HG03060 (cell line): Measurements from ENCODE around the gene CUL9.

ENCODE experiments used
- ATAC-seq: cut with Tn5 transposase; IDR thresholded peaks from one replicate; pipeline ENCODE4 v1.9.1; 2021; ENCODE audit warnings: low read depth, moderate number of reproducible peaks; ENCODE audit not compliant: unreplicated experiment

CUL9 gene

DNA sequence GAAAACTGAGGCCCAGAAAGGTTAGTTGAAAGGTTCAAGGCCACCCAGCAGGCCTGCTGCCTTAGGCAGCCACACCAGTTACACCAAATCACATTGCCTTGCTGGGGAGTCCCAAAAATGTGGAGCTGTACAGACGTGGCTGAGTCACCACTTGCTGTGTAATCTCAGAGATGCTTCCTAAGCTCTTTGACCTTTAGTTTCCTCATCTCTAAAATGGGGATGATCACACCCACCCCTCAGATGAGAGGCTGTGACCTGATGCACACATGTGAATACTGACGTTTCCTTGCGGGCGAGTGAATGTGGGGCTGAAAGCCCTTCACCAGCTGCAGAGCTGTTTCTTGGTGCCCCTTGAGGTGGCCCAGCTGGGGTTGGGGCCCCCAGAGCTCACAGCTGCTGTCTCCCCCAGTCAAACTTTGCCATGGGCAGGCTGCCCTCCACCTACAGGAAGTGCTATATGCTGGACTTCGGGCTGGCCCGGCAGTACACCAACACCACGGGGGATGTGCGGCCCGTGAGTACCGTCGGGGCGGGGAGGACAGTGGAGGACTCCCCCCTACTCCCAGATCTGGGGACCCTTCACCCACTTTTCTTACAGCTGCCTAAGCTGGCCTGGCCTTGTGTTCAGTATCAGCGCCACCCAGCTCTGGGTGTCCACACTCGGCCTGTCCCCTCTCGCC is 72.3 kb downstream of the CUL9 start:
- no peak for ATAC-seq

- no peak for ATAC-seq
Measured at GRCh38 chr6:43254846-43255245, 72.8 kb downstream of the CUL9 start.

DNA sequence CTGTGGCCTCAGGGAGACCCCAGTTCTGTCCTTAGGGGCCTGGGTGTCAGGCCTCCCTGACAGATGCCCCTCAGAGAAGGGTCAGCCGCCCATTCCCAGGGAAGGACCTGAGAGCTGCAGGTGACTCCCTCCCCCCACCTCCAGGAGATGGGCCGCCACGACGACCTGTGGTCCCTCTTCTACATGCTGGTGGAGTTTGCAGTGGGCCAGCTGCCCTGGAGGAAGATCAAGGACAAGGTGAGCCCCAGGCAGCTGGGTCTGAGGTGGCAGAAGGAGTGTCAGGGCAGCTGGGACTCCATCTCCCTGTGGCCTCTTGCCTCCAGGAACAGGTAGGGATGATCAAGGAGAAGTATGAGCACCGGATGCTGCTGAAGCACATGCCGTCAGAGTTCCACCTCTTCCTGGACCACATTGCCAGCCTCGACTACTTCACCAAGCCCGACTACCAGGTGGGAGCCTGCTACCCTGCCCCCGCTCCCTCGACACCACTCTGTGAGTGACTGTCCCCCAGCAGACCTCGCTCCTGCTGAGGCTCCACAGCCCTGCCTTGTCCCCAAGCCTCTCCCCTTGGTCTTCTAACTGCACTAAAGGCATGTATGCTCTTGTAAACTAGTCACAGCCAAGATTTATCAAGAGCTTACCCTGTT is 73.5 kb downstream of the CUL9 start:
- no peak for ATAC-seq

- ATAC-seq: no peak
Measured at GRCh38 chr6:43256670-43257366, 74.8 kb downstream of the CUL9 start.

GRCh38 chr6:43257367-43258145 is 75.6 kb downstream of the CUL9 start:
- ATAC-seq: no peak

DNA sequence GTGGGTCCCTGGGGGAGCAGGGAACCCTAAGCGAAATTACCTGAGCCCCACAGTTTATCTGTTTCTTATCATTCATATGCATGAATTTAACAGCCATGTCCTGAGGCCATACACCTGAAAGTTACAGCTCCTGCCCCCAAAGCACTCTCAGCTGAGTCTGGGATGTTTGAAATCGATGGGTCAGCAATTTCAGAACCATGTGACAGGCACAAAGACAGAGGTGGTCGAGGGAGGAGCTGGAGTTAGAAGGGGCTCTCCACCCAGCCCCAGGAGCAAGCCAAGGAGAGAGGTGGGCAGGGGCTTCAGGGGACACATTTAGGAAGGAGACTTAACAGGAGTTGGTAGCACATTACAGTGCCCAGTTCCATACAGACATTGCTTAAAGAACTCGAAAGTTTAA is 76.2 kb downstream of the CUL9 start:
- ATAC-seq: no peak

DNA sequence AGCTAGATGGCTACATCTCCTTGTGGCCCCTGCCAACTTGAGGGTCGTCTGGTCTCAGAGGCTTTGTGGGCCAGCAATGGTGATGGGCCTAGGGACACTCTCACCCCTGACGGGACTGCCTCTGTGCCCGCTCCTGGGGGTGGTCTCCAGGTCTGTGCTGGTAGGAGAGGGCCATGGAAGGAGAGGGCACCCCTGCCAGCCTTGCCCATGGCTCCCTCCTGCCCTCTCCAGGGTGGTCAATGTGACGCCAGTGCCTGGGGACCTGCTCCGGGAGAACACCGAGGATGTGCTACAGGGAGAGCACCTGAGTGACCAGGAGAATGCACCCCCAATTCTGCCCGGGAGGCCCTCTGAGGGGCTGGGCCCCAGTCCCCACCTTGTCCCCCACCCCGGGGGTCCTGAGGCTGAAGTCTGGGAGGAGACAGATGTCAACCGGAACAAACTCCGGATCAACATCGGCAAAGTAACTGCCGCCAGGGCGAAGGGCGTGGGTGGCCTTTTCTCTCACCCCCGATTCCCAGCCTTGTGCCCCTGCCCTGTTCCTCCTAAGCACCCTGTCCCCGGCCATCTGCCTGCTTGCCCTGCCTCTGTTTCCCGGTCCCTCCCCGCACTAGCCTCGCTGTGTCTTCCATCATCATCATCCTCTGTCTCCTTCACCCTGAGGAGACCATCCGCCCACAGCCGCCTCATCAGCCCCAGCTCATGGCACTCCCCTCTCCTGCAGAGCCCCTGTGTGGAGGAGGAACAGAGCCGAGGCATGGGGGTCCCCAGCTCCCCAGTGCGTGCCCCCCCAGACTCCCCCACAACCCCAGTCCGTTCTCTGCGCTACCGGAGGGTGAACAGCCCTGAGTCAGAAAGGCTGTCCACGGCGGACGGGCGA is 77.1 kb downstream of the CUL9 start:
- no peak for ATAC-seq

DNA sequence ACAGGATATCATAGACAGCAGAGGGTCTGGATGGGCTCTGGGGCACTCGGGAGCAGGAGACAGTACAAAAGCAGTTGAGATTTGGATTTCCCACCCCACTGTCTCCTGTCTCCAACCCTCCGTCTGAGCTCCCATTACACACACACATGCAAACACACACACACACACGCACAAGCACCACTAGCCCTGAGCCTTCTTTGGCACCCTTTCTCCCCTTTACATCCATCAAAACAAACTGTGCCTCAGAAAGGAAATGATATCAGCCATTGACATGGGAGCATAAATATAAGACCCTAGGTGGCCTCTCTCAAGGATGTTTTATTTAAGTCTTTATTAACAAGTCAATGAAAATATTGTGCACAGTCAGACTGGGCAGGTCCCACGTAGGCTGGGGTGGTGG is 78.8 kb downstream of the CUL9 start:
- ATAC-seq: no peak

DNA sequence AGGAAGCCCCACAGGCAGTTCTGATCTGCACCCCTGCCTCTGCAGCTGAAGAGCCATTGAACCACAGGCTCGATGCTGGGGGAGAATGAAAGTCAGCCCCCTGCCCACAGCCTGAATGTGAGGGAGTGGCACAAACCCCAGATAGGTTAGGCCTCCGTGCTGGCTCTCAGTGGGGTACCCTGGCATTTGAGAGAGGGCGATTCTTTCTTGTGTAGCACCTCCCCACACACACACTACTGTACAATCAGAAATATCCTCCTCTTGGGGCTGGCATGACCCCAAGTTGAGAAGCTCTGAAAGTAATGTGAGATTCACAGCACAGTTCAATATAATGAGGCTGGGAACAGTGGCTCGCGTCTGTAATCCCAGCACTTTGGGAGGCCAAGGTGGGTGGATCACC is 79.2 kb downstream of the CUL9 start:
- no peak for ATAC-seq

DNA sequence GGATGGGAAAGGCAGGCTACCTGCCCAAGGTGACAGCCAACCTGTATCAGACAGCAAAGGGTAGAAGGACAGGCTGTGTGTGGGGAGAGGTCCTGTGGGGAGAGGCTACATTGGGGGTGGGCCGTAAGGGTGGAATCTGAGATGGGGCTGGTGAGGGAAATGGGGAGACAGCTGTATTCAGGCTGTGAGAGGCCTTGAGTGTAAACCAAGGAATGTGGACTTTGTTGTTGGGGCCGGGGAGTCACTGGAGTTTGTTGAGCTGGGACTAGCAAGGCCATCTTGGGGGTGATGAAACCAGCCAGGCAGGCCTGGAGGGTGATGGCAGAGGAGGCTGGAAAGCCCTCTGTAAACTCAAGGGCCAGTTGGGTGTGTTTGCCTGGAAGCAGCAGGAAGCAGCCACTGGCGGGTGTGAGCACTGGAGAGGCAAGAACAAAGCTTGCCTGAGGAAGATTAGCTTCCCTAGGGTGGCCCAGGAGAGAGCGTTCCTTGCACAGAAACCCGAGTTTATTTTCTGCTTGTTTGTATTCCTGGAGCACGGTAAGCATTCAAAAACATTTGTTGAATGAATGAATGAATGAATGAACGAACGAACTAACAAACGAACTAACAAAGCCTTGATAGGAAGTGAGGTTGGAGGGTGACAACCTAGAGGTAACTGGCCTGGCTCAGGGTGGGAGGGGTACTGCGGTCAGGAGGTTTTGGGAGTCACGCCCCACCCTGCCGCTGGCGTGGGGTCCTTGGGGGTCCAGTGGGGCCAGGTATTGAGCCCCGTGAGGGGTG is 80.2 kb downstream of the CUL9 start:
- ATAC-seq: no peak

GRCh38 chr6:43262780-43263313 is 80.9 kb downstream of the CUL9 start:
- no peak for ATAC-seq

DNA sequence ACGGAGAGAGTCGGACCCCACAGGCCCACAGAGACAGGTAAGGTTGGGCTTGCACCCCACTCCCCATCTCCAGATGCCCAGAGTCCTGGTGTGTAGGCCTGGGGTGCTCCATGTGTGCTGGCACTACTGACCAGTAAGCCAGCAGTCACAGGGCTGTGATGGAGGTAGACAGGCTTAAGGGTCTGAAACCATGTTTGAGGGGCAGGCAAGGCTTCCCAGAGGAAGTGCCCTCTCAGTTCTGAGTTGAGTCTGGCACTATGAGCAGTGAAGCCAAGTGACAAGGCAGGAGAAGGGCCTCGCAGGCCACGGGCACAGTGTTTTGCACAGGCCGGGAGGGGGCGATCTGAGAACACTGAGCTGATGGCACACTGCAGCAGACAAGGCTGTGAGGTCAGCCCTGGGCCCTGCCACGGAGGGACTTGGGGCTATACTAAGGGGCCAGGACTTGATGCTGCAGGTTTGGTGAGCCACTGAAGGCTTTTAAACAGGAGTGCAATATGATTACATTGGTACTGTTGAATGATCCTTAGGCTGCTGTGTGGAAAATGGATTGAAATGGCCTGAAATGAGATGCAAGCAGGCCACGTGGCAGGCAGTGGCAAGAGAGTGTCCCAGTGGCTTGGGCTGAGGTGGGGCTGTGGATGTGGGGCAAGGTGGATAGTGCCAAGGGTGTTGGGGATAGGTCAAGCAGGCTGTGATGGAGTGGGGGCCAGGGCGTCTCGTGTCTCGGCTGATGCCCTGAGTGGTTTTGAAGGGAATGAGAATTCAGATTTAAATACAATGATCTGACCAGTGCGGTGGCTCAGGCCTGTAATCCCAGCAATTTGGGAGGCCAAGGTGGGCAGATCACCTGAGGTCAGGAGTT is 81.5 kb downstream of the CUL9 start:
- ATAC-seq: no peak

- ATAC-seq: no peak
Measured at GRCh38 chr6:43264599-43265145, 82.7 kb downstream of the CUL9 start.

DNA sequence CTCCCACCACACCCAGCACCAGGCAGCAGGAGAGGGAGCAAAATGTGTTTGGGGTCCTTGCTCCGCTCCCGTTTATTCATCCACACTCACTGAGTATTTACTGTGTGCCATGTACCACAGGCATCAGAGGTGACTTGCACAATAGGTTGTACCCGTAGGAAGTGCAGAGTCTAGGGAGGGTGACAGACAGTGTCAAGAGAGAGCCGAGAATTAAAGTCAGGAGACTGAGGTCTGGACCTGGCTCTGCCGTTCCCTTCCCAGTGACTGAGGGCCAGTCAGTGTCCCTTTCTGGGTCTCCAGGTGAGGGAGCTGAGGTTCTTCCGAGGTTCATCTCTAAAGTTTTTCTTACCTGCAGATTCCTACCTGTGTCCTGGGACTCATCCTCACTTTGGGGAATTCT is 83.6 kb downstream of the CUL9 start:
- ATAC-seq: no peak

GRCh38 chr6:43267619-43268354 is 85.8 kb downstream of the CUL9 start:
- no peak for ATAC-seq

GRCh38 chr6:43268355-43268700 is 86.3 kb downstream of the CUL9 start:
- no peak for ATAC-seq

DNA sequence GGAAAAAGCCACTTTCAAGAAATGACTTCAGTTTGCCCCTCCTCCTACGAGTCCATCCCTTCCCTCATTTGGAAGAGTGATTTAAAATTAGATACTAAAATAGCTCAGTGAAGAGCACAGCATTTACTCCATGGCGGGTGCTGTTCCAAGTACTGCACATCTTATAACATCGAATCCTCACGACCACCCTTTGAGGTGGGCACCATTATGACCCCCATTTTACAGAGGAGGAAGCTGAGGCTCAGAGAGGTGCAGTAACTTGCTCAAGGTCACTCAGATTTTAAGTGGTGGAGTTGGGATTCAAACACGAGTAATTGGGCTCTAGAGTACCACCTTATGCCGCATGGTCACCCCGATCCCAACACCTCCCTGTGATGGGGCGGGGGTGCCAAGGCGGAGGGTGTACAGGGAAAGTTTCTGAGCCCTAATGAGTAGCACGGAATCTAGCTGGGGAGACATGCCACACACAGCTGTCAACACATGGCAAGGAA is 86.8 kb downstream of the CUL9 start:
- no peak for ATAC-seq
